SH-SY5Y (cell line): ENCODE results near the gene CFAP251.

Experiments used
- GATA2 ChIP-seq: IDR thresholded peaks from 2 replicates; pipeline ENCODE4 v1.6.1; 2011; ENCODE audit warnings: mild to moderate bottlenecking, low read depth, low read length
- GATA3 ChIP-seq: IDR thresholded peaks from 2 replicates; pipeline ENCODE4 v1.6.1; 2011; ENCODE audit warnings: low read depth, mild to moderate bottlenecking, low read length, moderate library complexity

DNA sequence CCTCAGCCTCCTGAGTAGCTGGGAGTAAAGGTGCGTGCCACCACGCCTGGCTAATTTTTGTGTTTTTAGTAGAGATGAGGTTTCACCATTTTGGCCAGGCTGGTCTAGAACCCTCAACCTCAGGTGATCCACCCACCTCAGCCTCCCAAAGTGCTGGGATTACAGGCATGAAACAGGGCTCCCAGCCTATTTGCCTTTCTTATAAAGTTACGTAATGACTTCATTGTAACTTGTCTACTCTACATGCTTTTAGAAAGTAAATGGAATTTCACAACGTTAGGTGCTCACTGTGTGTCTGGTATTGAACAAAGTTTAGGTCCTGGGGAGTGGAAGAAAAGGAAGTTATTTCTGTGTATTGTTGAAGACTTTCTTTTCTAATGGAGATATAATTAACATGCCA is 12.5 kb downstream of the CFAP251 start:
- TF ChIP-seq GATA3 (no peak), GATA2 (no peak)
